ENCODE measurements around the gene BCL7B.

- no peak for TF ChIP-seq CTCF (IDR thresholded peaks at IDR 0.05)
- no peak for TF ChIP-seq POLR2A (IDR thresholded peaks at IDR 0.05)
These were observed 60.9 kb downstream of the BCL7B start for GRCh38 chr7:73496626-73497025.

Measured in sigmoid colon (tissue), 3 donors.